RWPE1 (cell line): Measurements from ENCODE around the gene SDC1.

Source experiments
- CTCF ChIA-PET: fragments of 350-600 bp; sonication (Branson Sonifier 250); formaldehyde crosslinking; extraction: SDS; loops from one replicate; lab custom pipeline; 2021; lab: Yijun Ruan, JAX
- POLR2A ChIA-PET: fragments of 400-600 bp; formaldehyde crosslinking; extraction: SDS; loops from one replicate; lab custom pipeline; 2020; ENCODE audit warnings: antibody characterized with exemption; ENCODE audit not compliant: low non-redundant PET; lab: Yijun Ruan, JAX
- DNase-seq: peaks from one replicate; pipeline ENCODE4 v3.0.0; 2012; ENCODE audit warnings: low spot score
- H3K27ac ChIP-seq: fragments of 450-650 bp; 2 replicates; pipeline ENCODE4 v1.5.1; 2017
- TF ChIP-seq, protein P1 (sequence below): fragments of 450-650 bp; conservative IDR thresholded peaks from 2 replicates; pipeline ENCODE4 v1.5.1; 2017; ENCODE audit warnings: low read depth, mild to moderate bottlenecking

SDC1 gene

DNA sequence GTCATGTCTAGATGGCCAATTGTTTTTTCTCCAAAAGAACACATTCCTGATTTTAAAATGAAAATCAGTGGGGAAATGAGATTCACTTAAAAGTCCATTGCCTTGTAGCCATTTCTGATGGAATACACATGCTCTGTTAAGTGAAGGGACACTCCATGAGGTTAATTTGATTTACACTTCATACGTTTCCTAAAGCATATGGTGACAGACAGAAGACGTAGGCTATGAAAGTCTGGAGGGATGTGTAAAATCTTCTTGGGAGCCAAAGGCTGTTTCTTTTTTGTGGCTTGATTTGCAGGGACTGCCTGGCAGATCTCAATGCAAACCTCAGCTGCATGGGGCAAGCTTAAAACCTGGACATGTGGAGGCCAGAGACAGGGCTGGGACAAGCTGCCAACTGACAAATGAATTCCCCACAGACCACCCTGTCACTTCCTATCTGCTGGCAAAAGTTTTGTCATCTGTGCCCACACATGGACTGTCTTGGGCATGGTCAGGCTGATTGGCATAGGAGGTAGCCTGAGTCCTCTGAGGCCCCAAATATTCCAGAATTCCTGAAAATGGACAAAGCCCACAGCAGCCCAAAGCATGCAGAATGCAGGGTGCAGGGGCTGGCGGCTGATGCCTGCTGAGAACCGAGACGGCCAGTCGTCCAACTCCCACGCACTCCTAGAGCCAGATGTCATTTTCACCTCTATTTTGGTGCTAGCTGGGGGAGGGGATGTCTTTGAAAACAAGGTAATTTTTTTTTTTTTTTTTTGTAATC is 73.9 kb downstream of the SDC1 start:
- TF ChIP-seq, protein P1, sequence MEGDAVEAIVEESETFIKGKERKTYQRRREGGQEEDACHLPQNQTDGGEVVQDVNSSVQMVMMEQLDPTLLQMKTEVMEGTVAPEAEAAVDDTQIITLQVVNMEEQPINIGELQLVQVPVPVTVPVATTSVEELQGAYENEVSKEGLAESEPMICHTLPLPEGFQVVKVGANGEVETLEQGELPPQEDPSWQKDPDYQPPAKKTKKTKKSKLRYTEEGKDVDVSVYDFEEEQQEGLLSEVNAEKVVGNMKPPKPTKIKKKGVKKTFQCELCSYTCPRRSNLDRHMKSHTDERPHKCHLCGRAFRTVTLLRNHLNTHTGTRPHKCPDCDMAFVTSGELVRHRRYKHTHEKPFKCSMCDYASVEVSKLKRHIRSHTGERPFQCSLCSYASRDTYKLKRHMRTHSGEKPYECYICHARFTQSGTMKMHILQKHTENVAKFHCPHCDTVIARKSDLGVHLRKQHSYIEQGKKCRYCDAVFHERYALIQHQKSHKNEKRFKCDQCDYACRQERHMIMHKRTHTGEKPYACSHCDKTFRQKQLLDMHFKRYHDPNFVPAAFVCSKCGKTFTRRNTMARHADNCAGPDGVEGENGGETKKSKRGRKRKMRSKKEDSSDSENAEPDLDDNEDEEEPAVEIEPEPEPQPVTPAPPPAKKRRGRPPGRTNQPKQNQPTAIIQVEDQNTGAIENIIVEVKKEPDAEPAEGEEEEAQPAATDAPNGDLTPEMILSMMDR = no peak
- POLR2A ChIA-PET = no interaction called here
- DNase-seq = no peak
- CTCF ChIA-PET = interaction anchor here (0.6 to 0.8 kb wide), 2 partner anchors 12 to 274 kb away, joined by 3 to 4 read pairs; no protein-coding TSS in a partner anchor
- no peak overlapping the region for H3K27ac ChIP-seq
